ENCODE data around the gene FBXO42. TPM values are rescaled to one million over a fixed set of nuclear protein-coding genes. Genes with fewer than 3 reads are reported as not detected.

Gene FBXO42
- total and polyA plus RNA-seq, 8 donors = 7.4 to 11.9 (median 9.7) TPM

DNA sequence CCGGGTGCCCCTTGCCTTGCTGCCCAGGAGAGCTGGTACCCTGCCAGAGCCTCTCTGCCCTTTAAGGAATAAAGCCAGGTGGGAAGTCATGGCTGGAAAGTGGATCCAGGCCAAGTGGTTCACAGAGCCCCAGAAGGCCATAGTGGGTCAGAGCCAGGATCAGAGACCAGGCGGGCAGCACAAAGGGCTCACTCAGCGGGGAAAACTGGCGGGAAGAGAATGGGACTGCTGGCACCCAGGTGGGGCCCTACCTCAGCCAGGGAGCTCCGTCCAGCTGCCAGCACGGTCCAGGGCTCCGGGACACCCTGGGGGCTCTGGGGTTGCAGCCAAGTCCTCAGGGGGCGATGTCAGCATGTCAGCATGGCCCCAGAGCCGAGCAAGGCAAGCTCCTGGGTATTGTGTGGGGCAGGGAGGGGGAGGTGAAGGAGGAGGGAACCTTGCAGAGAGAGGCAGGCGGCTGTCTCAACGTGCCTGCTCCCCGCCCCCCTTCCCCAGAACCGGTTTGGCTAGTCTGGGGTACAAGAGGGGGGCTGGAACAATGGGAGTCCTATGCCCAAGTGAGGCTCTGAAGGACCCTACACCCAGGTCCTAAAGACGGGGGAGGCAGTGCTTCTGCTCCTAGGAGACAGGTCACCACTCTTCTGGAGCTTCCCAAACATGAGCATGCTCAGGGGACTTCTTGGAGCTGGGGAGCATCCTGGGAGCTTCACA, 139.9 kb downstream of the FBXO42 start, which contains the start of gene ARHGEF19:
Gene ARHGEF19, minus strand, starts transcription at position 402 of the 711 bp plus-strand sequence. CDS start 3,598 bp downstream, outside the sequence.
- Histone ChIP-seq H3K27ac (peak within 1 kb of the TSS; percentile 61 to 84 (median 70)), H3K27me3 (no peaks in the 10 kb centered on the region), H3K4me1 (peaks cover 7 to 23% (median 8%) of the 10 kb centered on the region in 3 donors), H3K36me3 (no peaks in the 10 kb centered on the region), H3K9me3 (no peaks in the 10 kb centered on the region), H3K4me3 (peak within 1 kb of the TSS in 2 of 4 donors; percentile 21 to 37)
- intact Hi-C loops (cut with DNase I) = no loop called here
- DNase-seq = peak; percentile 73 to 90 (median 81)
- ATAC-seq = peak; percentile 24 to 59 (median 40)
- TF ChIP-seq, protein P1, sequence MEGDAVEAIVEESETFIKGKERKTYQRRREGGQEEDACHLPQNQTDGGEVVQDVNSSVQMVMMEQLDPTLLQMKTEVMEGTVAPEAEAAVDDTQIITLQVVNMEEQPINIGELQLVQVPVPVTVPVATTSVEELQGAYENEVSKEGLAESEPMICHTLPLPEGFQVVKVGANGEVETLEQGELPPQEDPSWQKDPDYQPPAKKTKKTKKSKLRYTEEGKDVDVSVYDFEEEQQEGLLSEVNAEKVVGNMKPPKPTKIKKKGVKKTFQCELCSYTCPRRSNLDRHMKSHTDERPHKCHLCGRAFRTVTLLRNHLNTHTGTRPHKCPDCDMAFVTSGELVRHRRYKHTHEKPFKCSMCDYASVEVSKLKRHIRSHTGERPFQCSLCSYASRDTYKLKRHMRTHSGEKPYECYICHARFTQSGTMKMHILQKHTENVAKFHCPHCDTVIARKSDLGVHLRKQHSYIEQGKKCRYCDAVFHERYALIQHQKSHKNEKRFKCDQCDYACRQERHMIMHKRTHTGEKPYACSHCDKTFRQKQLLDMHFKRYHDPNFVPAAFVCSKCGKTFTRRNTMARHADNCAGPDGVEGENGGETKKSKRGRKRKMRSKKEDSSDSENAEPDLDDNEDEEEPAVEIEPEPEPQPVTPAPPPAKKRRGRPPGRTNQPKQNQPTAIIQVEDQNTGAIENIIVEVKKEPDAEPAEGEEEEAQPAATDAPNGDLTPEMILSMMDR (IDR thresholded peaks at IDR 0.05) = no peak
- FAIRE-seq = no peak
- 9 to 13% methylated on average over 14 of the region's 14 CpGs for WGBS, 2 donors

DNA sequence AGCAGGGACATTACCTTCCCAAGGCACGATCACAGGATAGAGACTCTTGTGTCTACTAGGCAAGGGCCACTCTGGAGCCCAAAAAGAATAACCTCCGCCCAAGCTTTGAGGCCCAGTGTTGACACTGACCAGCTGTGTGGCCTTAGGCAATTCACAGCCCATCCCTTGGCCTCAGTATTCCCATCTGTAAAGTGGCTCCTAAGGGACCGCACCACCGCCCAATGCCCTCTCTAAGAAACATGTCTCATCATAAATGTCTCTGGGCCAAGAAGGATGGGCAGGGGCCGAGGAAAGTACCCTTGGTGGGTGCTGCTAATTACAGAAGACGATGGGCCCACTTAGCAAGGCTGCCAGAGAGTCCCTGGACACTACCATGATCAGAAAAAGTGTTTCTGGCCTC, 140.5 kb downstream of the FBXO42 start:
- intact Hi-C loops (cut with DNase I) = no loop called here
- Histone ChIP-seq H3K27ac (peak overlapping the region; percentile 61 to 84 (median 70)), H3K27me3 (no peaks in the 10 kb centered on the region), H3K4me3 (peak overlapping the region in 2 of 4 donors; percentile 21 to 37), H3K4me1 (peaks cover 7 to 23% (median 8%) of the 10 kb centered on the region in 3 donors), H3K9me3 (no peaks in the 10 kb centered on the region), H3K36me3 (no peaks in the 10 kb centered on the region)
- FAIRE-seq (no peak), ATAC-seq (no peak), DNase-seq (no peak)
- TF ChIP-seq, protein P1 (IDR thresholded peaks at IDR 0.05) = no peak
- WGBS, 2 donors = 50 to 52% methylated on average over 6 of the region's 6 CpGs

DNA sequence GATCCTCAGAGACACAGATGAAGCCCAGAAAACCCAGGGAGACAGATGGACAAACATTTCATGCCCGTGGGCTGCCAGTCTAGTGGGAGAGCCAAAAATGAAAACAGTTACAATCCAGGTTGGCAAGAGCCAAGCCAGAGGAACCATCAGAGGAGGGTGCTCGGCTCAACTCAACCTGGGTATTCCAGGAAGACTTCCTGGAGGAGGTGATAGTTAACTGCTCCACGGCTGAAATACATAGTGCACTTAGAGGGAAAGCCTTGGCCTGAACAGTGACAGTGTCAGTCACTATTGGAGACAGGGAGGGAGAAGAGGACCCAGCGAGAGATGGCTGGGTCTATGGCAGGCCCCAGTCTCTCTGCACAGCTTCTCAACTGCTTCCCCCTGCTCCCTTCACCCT, 141.7 kb downstream of the FBXO42 start:
- Histone ChIP-seq H3K27me3 (no peaks in the 10 kb centered on the region), H3K27ac (no peak overlapping the region), H3K4me3 (no peak overlapping the region), H3K9me3 (no peaks in the 10 kb centered on the region), H3K4me1 (peaks cover 7 to 28% (median 8%) of the 10 kb centered on the region in 3 donors), H3K36me3 (no peaks in the 10 kb centered on the region)
- TF ChIP-seq, protein P1 (IDR thresholded peaks at IDR 0.05) = no peak
- WGBS, 2 donors = 61 to 63% methylated on average over 4 of the region's 4 CpGs
- DNase-seq = peak in 1 of 6 donors; percentile 2
- no peak for FAIRE-seq
- ATAC-seq = no peak
- intact Hi-C loops (cut with DNase I) = no loop called here

DNA sequence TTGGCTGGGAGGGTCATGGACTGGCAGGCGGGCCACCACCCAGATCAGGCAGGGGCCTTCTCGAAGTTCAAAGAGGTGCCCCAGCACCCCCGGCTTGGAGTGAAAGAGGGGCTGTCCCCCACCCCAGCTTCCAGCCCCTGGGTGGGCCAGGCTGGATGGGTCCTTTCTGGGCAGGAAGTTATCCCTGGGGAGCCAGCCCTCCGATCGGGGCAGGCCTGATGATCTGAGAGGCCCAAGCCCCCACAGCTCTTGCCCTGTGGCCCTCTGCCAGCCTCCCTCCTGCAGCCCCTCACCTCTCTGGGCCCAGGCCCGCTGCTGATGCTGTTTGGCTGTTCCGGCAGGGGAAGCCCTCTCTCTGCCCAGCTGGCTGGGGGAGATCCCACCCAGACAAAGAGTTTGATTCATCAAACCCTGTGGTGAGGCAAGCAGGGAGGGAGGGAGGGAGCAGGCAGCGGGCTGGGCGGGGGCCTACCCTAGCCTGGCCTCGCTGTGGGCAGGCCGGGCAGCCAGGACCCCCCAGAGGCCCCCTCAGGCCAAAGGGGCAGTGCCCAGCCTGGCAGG, 142.4 kb downstream of the FBXO42 start:
- FAIRE-seq = no peak
- Histone ChIP-seq H3K36me3 (no peaks in the 10 kb centered on the region), H3K27ac (no peak overlapping the region), H3K9me3 (no peaks in the 10 kb centered on the region), H3K27me3 (no peaks in the 10 kb centered on the region), H3K4me3 (no peak overlapping the region), H3K4me1 (peaks cover 7 to 30% (median 8%) of the 10 kb centered on the region in 3 donors)
- DNase-seq = peak in 2 of 6 donors; percentile 50 to 79
- WGBS, 2 donors = 62 to 69% methylated on average over 11 of the region's 11 CpGs
- TF ChIP-seq, protein P1 (IDR thresholded peaks at IDR 0.05) = no peak
- intact Hi-C loops (cut with DNase I) = no loop called here
- no peak for ATAC-seq

All from pancreas (tissue), 10 donors.